Liver (tissue), 9 donors: ENCODE data around the gene KANK2. TPM values are rescaled to one million over a fixed set of nuclear protein-coding genes. Genes with fewer than 3 reads are reported as not detected.

Source experiments
- DNase-seq: peaks from one replicate; pipeline ENCODE4 v3.0.0-alpha.2; 2017; ENCODE audit warnings: low spot score
- H3K27ac ChIP-seq, 2 donors: one replicate each; pipeline ENCODE4 v1.7.0; 2013; ENCODE audit warnings: inconsistent platforms in 2 of 2, low read length in 2 of 2, control low read depth in 1 of 2, low read depth in 1 of 2, mild to moderate bottlenecking in 1 of 2
- H3K27me3 ChIP-seq, 4 donors: one replicate each; pipeline versions ENCODE4 v1.6.1 to v1.7.0; 2013; ENCODE audit warnings: low read length in 3 of 4, inconsistent platforms in 1 of 4, mild to moderate bottlenecking in 1 of 4, moderate library complexity in 1 of 4; ENCODE audit not compliant: control insufficient read depth in 4 of 4, insufficient read depth in 4 of 4
- H3K36me3 ChIP-seq, 4 donors: one replicate each; pipeline versions ENCODE4 v1.6.1 to v1.7.0; 2013; ENCODE audit warnings: low read length in 3 of 4, mild to moderate bottlenecking in 3 of 4, low read depth in 1 of 4, moderate library complexity in 1 of 4; ENCODE audit not compliant: control insufficient read depth in 4 of 4, insufficient read depth in 3 of 4
- H3K4me1 ChIP-seq, 4 donors: one replicate each; pipeline versions ENCODE4 v1.6.1 to v1.7.0; 2013; ENCODE audit warnings: low read length in 3 of 4, mild to moderate bottlenecking in 3 of 4, moderate library complexity in 1 of 4; ENCODE audit not compliant: control insufficient read depth in 4 of 4, insufficient read depth in 4 of 4
- H3K4me3 ChIP-seq, 3 donors: one replicate each; pipeline versions ENCODE4 v1.6.1 to v1.7.0; 2013; ENCODE audit warnings: low read length in 3 of 3, control low read depth in 1 of 3, low read depth in 1 of 3, mild to moderate bottlenecking in 1 of 3
- H3K9ac ChIP-seq, 2 donors: one replicate each; pipeline ENCODE4 v1.7.0; 2013; ENCODE audit warnings: low read length in 2 of 2, mild to moderate bottlenecking in 2 of 2, moderate library complexity in 2 of 2, control low read depth in 1 of 2, low read depth in 1 of 2
- H3K9me3 ChIP-seq, 4 donors: one replicate each; pipeline versions ENCODE4 v1.6.1 to v1.7.0; 2013; ENCODE audit warnings: low read length in 3 of 4; ENCODE audit not compliant: control insufficient read depth in 4 of 4
- FOXA1 ChIP-seq: IDR thresholded peaks from 2 replicates; pipeline ENCODE4 v1.6.1; 2016; ENCODE audit warnings: antibody characterized with exemption
- FOXA2 ChIP-seq: IDR thresholded peaks from 2 replicates; pipeline ENCODE4 v1.6.1; 2016; ENCODE audit warnings: antibody characterized with exemption
- GABPA ChIP-seq, 2 donors: IDR thresholded peaks in 1 of 2; conservative IDR thresholded peaks in 1 of 2; 2 replicates each; pipeline ENCODE4 v1.6.1; 2016; ENCODE audit warnings: antibody characterized with exemption in 2 of 2, mild to moderate bottlenecking in 1 of 2, moderate library complexity in 1 of 2
- HNF4A ChIP-seq, 2 donors: conservative IDR thresholded peaks; 2 replicates each; pipeline ENCODE4 v1.6.1; 2016; ENCODE audit warnings: antibody characterized with exemption in 2 of 2, mild to moderate bottlenecking in 2 of 2
- JUND ChIP-seq, 2 donors: IDR thresholded peaks; 2 replicates each; pipeline ENCODE4 v1.6.1; 2016; ENCODE audit warnings: antibody characterized with exemption in 2 of 2
- NR2F2 ChIP-seq: IDR thresholded peaks from 2 replicates; pipeline ENCODE4 v1.6.1; 2016; ENCODE audit warnings: antibody characterized with exemption
- RAD21 ChIP-seq, 2 donors: IDR thresholded peaks; 2 replicates each; pipeline ENCODE4 v1.6.1; 2016; ENCODE audit warnings: antibody characterized with exemption in 2 of 2, mild to moderate bottlenecking in 2 of 2
- RXRA ChIP-seq, 2 donors: IDR thresholded peaks; 2 replicates each; pipeline ENCODE4 v1.6.1; 2017 to 2018; ENCODE audit warnings: antibody characterized with exemption in 2 of 2, mild to moderate bottlenecking in 1 of 2
- SP1 ChIP-seq: IDR thresholded peaks from 2 replicates; pipeline ENCODE4 v1.6.1; 2018; ENCODE audit warnings: antibody characterized with exemption, mild to moderate bottlenecking
- WGBS: extraction: QIAGEN DNeasy Blood & Tissue Kit; methylation state at CpG from one replicate; pipeline ENCODE4 v1.1.7; 2013; 5-methylcytosine and 5-hydroxymethylcytosine counted together
- polyA plus RNA-seq, 2 donors: library from polyadenylated mRNA; stranded (reverse) in 1 of 2; unstranded in 1 of 2; fragments of 200-250 nt in 1 of 2; fragments of >200 nt in 1 of 2; fragmentation: Nextera tagmentation in 1 of 2; extraction: Ambion mirVana in 1 of 2; gene quantifications; one replicate each; pipeline versions ENCODE4 v1.2.1 to v1.2.3, GENCODE V29; 2013 to 2015
- total RNA-seq, 2 donors: library from RNA; depleted of rRNA; stranded (reverse); fragments of >200 nt; gene quantifications; one replicate each; pipeline ENCODE4 v1.2.3, GENCODE V29; 2014
- TF ChIP-seq, protein P1 (sequence below): IDR thresholded peaks from 2 replicates; pipeline ENCODE4 v1.6.1; 2016; ENCODE audit warnings: antibody characterized with exemption
- TF ChIP-seq, protein P2 (sequence below): IDR thresholded peaks from 2 replicates; pipeline ENCODE4 v1.6.1; 2016; ENCODE audit warnings: antibody characterized with exemption, mild to moderate bottlenecking
- TF ChIP-seq, protein P3 (sequence below): IDR thresholded peaks from 2 replicates; pipeline ENCODE4 v1.6.1; 2016; ENCODE audit warnings: antibody characterized with exemption
- TF ChIP-seq, protein P4 (sequence below): fragments of 150-350 bp; IDR thresholded peaks from 2 replicates; pipeline ENCODE4 v1.5.1; 2017; ENCODE audit warnings: improper control_type of control experiment, low read depth, low read length; ENCODE audit not compliant: missing input control
- donor health status: healthy.
- donor health status: healthy.
- donor health status: healthy.
- donor health status: healthy.
- donor health status: healthy.

The KANK2 gene
- total and polyA plus RNA-seq, 4 donors, result 15.0 to 67.8 (median 40.6) TPM

DNA sequence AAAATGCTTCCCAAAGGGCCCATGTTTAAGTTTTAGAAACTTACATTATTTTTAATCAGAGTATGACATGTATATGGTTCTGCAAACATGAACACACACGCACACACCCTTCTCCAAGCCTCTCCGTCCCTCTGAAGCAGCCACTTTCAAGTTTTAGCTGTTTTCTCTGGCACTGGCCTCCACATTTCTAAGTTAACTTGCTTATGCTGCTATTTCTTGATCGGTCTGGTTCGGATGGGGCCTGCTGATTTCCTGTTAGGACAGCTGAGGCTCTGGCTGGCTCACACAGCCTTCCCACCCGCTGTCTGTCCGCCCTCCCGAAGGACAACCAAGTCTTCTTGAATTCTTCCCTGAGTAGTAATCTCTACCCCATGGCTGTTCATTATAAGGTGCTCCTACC is 46.2 kb downstream of the KANK2 start:
- Histone ChIP-seq H3K27ac (peak overlapping the region; percentile 6 to 35), H3K27me3 (no peaks in the 10 kb centered on the region), H3K36me3 (no peaks in the 10 kb centered on the region), H3K4me1 (peaks cover 5 to 24% (median 17%) of the 10 kb centered on the region in 4 donors), H3K4me3 (no peak overlapping the region), H3K9me3 (no peaks in the 10 kb centered on the region), H3K9ac (no peak overlapping the region)
- no peak for DNase-seq
- WGBS, result 77% methylated on average over 7 of the region's 7 CpGs
- TF ChIP-seq, protein P1, sequence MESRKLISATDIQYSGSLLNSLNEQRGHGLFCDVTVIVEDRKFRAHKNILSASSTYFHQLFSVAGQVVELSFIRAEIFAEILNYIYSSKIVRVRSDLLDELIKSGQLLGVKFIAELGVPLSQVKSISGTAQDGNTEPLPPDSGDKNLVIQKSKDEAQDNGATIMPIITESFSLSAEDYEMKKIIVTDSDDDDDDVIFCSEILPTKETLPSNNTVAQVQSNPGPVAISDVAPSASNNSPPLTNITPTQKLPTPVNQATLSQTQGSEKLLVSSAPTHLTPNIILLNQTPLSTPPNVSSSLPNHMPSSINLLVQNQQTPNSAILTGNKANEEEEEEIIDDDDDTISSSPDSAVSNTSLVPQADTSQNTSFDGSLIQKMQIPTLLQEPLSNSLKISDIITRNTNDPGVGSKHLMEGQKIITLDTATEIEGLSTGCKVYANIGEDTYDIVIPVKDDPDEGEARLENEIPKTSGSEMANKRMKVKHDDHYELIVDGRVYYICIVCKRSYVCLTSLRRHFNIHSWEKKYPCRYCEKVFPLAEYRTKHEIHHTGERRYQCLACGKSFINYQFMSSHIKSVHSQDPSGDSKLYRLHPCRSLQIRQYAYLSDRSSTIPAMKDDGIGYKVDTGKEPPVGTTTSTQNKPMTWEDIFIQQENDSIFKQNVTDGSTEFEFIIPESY, result no peak
- TF ChIP-seq SP1 (no peak), FOXA2 (no peak), RAD21 (IDR thresholded peaks at IDR 0.05) (no peak), RXRA (IDR thresholded peaks at IDR 0.05) (no peak), GABPA (IDR thresholded peaks at IDR 0.05 in 1 of 2, conservative IDR thresholded peaks at IDR 0.05 in 1 of 2) (no peak), JUND (IDR thresholded peaks at IDR 0.05) (no peak)
- TF ChIP-seq, protein P2, sequence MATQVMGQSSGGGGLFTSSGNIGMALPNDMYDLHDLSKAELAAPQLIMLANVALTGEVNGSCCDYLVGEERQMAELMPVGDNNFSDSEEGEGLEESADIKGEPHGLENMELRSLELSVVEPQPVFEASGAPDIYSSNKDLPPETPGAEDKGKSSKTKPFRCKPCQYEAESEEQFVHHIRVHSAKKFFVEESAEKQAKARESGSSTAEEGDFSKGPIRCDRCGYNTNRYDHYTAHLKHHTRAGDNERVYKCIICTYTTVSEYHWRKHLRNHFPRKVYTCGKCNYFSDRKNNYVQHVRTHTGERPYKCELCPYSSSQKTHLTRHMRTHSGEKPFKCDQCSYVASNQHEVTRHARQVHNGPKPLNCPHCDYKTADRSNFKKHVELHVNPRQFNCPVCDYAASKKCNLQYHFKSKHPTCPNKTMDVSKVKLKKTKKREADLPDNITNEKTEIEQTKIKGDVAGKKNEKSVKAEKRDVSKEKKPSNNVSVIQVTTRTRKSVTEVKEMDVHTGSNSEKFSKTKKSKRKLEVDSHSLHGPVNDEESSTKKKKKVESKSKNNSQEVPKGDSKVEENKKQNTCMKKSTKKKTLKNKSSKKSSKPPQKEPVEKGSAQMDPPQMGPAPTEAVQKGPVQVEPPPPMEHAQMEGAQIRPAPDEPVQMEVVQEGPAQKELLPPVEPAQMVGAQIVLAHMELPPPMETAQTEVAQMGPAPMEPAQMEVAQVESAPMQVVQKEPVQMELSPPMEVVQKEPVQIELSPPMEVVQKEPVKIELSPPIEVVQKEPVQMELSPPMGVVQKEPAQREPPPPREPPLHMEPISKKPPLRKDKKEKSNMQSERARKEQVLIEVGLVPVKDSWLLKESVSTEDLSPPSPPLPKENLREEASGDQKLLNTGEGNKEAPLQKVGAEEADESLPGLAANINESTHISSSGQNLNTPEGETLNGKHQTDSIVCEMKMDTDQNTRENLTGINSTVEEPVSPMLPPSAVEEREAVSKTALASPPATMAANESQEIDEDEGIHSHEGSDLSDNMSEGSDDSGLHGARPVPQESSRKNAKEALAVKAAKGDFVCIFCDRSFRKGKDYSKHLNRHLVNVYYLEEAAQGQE, result no peak

DNA sequence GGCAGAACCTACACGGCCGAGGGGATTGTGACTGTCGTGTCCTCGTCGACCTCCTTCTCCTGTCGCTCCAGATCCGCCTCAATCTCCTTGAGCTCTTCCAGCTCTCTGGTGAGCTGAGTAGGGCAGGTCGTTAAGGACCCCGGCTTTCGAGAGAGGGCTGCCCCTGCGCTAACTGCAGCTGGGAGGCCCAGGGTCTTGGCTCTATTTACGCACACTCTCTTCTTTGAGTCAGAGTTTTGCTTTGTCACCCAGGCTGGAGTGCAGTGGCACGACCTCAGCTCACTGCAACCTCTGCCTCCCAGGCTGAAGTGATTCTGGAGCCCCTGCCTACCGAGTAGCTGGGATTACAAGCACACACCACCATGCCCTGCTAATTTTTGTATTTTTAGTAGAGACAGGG is 49.3 kb downstream of the KANK2 start:
- no peak for DNase-seq
- TF ChIP-seq FOXA2 (no peak), RXRA (IDR thresholded peaks at IDR 0.05) (no peak), FOXA1 (no peak), JUND (IDR thresholded peaks at IDR 0.05) (no peak), GABPA (IDR thresholded peaks at IDR 0.05 in 1 of 2, conservative IDR thresholded peaks at IDR 0.05 in 1 of 2) (no peak), HNF4A (conservative IDR thresholded peaks at IDR 0.05) (no peak), NR2F2 (no peak), RAD21 (IDR thresholded peaks at IDR 0.05) (no peak)
- TF ChIP-seq, protein P3, sequence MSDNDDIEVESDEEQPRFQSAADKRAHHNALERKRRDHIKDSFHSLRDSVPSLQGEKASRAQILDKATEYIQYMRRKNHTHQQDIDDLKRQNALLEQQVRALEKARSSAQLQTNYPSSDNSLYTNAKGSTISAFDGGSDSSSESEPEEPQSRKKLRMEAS, result no peak
- TF ChIP-seq, protein P1, result no peak
- TF ChIP-seq, protein P4, sequence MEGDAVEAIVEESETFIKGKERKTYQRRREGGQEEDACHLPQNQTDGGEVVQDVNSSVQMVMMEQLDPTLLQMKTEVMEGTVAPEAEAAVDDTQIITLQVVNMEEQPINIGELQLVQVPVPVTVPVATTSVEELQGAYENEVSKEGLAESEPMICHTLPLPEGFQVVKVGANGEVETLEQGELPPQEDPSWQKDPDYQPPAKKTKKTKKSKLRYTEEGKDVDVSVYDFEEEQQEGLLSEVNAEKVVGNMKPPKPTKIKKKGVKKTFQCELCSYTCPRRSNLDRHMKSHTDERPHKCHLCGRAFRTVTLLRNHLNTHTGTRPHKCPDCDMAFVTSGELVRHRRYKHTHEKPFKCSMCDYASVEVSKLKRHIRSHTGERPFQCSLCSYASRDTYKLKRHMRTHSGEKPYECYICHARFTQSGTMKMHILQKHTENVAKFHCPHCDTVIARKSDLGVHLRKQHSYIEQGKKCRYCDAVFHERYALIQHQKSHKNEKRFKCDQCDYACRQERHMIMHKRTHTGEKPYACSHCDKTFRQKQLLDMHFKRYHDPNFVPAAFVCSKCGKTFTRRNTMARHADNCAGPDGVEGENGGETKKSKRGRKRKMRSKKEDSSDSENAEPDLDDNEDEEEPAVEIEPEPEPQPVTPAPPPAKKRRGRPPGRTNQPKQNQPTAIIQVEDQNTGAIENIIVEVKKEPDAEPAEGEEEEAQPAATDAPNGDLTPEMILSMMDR, result no peak
- H3K9ac ChIP-seq, result no peak overlapping the region
- no peaks in the 10 kb centered on the region for H3K36me3 ChIP-seq
- WGBS, result 89% methylated on average over 14 of the region's 14 CpGs
- H3K4me3 ChIP-seq, result no peak overlapping the region
- H3K4me1 ChIP-seq, result peaks cover 3 to 18% (median 12%) of the 10 kb centered on the region in 4 donors
- H3K27ac ChIP-seq, result no peak overlapping the region
- no peaks in the 10 kb centered on the region for H3K27me3 ChIP-seq
- no peaks in the 10 kb centered on the region for H3K9me3 ChIP-seq
